ENCODE data around the gene ZRANB2. TPM values are rescaled to one million over a fixed set of nuclear protein-coding genes. Genes with fewer than 3 reads are reported as not detected.

The ZRANB2 gene
- polyA plus RNA-seq, 1 donor from 2014 or later = 181 TPM

- Histone ChIP-seq H4K20me1 (ENCODE audit: insufficient read depth) (no peaks in the 10 kb centered on the region), H3K36me3 (ENCODE audit: insufficient read depth, low read length) (no peaks in the 10 kb centered on the region), H2AFZ (ENCODE audit: low read depth, low read length) (no peak overlapping the region), H3F3A (ENCODE audit: insufficient read depth, low read length, poor library complexity, severe bottlenecking) (no peaks in the 10 kb centered on the region), H3K79me2 (replicated peaks; ENCODE audit: insufficient read depth, low read length) (no peaks in the 10 kb centered on the region), H3K27ac (ENCODE audit: low read length) (no peak overlapping the region), H3K4me3 (ENCODE audit: low read length) (no peak overlapping the region), H3K9me3 (ENCODE audit: low read length) (no peaks in the 10 kb centered on the region), H3K27me3 (ENCODE audit: insufficient read depth, low read depth, low read length) (no peaks in the 10 kb centered on the region), H3K9me2 (ENCODE audit: insufficient read depth, low read length) (no peaks in the 10 kb centered on the region), H3K9ac (ENCODE audit: low read length) (no peak overlapping the region), H3K4me2 (ENCODE audit: low read length) (no peak overlapping the region)
- no peak for TF ChIP-seq REST (IDR thresholded peaks at IDR 0.05; ENCODE audit: borderline replicate concordance)
- TF ChIP-seq POLR2AphosphoS5 (IDR thresholded peaks at IDR 0.05) = no peak
- TF ChIP-seq EZH2 (IDR thresholded peaks at IDR 0.05; ENCODE audit: borderline replicate concordance, insufficient read depth, low read length, poor library complexity, severe bottlenecking) = no peak
- TF ChIP-seq CTCF (IDR thresholded peaks at IDR 0.05; ENCODE audit: poor library complexity, severe bottlenecking) = no peak
- TF ChIP-seq RAD21 (conservative IDR thresholded peaks at IDR 0.05) = no peak
- no peak for TF ChIP-seq SMC3 (conservative IDR thresholded peaks at IDR 0.05; ENCODE audit: poor library complexity)
- no peak for TF ChIP-seq MXI1 (conservative IDR thresholded peaks at IDR 0.05; ENCODE audit: poor library complexity, severe bottlenecking)
- no peak for TF ChIP-seq TAF1 (IDR thresholded peaks at IDR 0.05; ENCODE audit: low read depth)
- no peak for TF ChIP-seq EP300 (conservative IDR thresholded peaks at IDR 0.05; ENCODE audit: poor library complexity, severe bottlenecking)
Observed at GRCh38 chr1:71101839-71102376, 21.1 kb upstream of the ZRANB2 start.

GRCh38 chr1:71097428-71097827 is 16.6 kb upstream of the ZRANB2 start:
- Histone ChIP-seq H3K9ac (ENCODE audit: low read length) (no peak overlapping the region), H3F3A (ENCODE audit: insufficient read depth, low read length, poor library complexity, severe bottlenecking) (no peaks in the 10 kb centered on the region), H4K20me1 (ENCODE audit: insufficient read depth) (no peaks in the 10 kb centered on the region), H3K79me2 (replicated peaks; ENCODE audit: insufficient read depth, low read length) (no peaks in the 10 kb centered on the region), H3K27me3 (ENCODE audit: insufficient read depth, low read depth, low read length) (no peaks in the 10 kb centered on the region), H3K27ac (ENCODE audit: low read length) (no peak overlapping the region), H2AFZ (ENCODE audit: low read depth, low read length) (no peak overlapping the region), H3K36me3 (ENCODE audit: insufficient read depth, low read length) (no peaks in the 10 kb centered on the region), H3K4me2 (ENCODE audit: low read length) (no peak overlapping the region), H3K4me3 (ENCODE audit: low read length) (no peak overlapping the region), H3K9me3 (ENCODE audit: low read length) (no peaks in the 10 kb centered on the region), H3K9me2 (ENCODE audit: insufficient read depth, low read length) (no peaks in the 10 kb centered on the region)
- TF ChIP-seq TAF1 (IDR thresholded peaks at IDR 0.05; ENCODE audit: low read depth) (no peak), MXI1 (conservative IDR thresholded peaks at IDR 0.05; ENCODE audit: poor library complexity, severe bottlenecking) (no peak), EP300 (conservative IDR thresholded peaks at IDR 0.05; ENCODE audit: poor library complexity, severe bottlenecking) (no peak), EZH2 (IDR thresholded peaks at IDR 0.05; ENCODE audit: borderline replicate concordance, insufficient read depth, low read length, poor library complexity, severe bottlenecking) (no peak), CTCF (IDR thresholded peaks at IDR 0.05; ENCODE audit: poor library complexity, severe bottlenecking) (no peak), REST (IDR thresholded peaks at IDR 0.05; ENCODE audit: borderline replicate concordance) (no peak), POLR2AphosphoS5 (IDR thresholded peaks at IDR 0.05) (no peak), RAD21 (conservative IDR thresholded peaks at IDR 0.05) (no peak), SMC3 (conservative IDR thresholded peaks at IDR 0.05; ENCODE audit: poor library complexity) (no peak)

All from neural cell (in vitro differentiated cells).